ENCODE data around the gene GDF10. TPM values are rescaled to one million over a fixed set of nuclear protein-coding genes. Genes with fewer than 3 reads are reported as not detected.
A peak's percentile ranks its signal among the peaks of the same experiment; 100 is the strongest.

The GDF10 gene
- total and polyA plus RNA-seq, 10 donors, result 0.02 to 0.35 (median 0.20) TPM; not detected in 3

- H3K9me3 ChIP-seq, result peaks cover 0 to 16% (median 0%) of the 10 kb centered on the region in 8 donors
- H3K36me3 ChIP-seq, result no peaks in the 10 kb centered on the region
- H3K27me3 ChIP-seq (replicated peaks in 1 of 7), result no peaks in the 10 kb centered on the region
- peak; percentile 80 for DNase-seq
- H3K27ac ChIP-seq, result peak overlapping the region; percentile 51 to 86 (median 74)
- TF ChIP-seq POLR2A (IDR thresholded peaks at IDR 0.05) (no peak), POLR2AphosphoS5 (IDR thresholded peaks at IDR 0.05) (peak in 1 of 3 donors; percentile 68), CTCF (IDR thresholded peaks at IDR 0.05 in 8 of 11, conservative IDR thresholded peaks at IDR 0.05 in 3 of 11) (no peak)
- 38 to 65% (median 60%) methylated on average over 1 of the region's 1 CpG for WGBS, 5 donors
- intact Hi-C loops (cut with DNase I; ENCODE audit: low total_unique reads), result no loop called here
- H3K4me3 ChIP-seq, result peak overlapping the region in 1 of 8 donors; percentile 8
- H3K4me1 ChIP-seq, result peaks cover 11 to 73% (median 46%) of the 10 kb centered on the region in 6 donors
These were observed 38.9 kb upstream of the GDF10 start for GRCh38 chr10:47261121-47261520.

GRCh38 chr10:47261556-47261955 is 38.4 kb upstream of the GDF10 start:
- WGBS, 5 donors, result 73 to 85% (median 75%) methylated on average over 5 of the region's 5 CpGs
- peak overlapping the region in 1 of 8 donors; percentile 8 for H3K4me3 ChIP-seq
- peak overlapping the region; percentile 19 to 86 (median 74) for H3K27ac ChIP-seq
- H3K36me3 ChIP-seq, result no peaks in the 10 kb centered on the region
- TF ChIP-seq POLR2A (IDR thresholded peaks at IDR 0.05) (no peak), POLR2AphosphoS5 (IDR thresholded peaks at IDR 0.05) (no peak), CTCF (IDR thresholded peaks at IDR 0.05 in 8 of 11, conservative IDR thresholded peaks at IDR 0.05 in 3 of 11) (no peak)
- H3K4me1 ChIP-seq, result peaks cover 11 to 69% (median 46%) of the 10 kb centered on the region in 6 donors
- H3K27me3 ChIP-seq (replicated peaks in 1 of 7), result no peaks in the 10 kb centered on the region
- peaks cover 0 to 21% (median 0%) of the 10 kb centered on the region in 8 donors for H3K9me3 ChIP-seq
- DNase-seq, result no peak
- intact Hi-C loops (cut with DNase I; ENCODE audit: low total_unique reads), result no loop called here

GRCh38 chr10:47262606-47263533 is 37.1 kb upstream of the GDF10 start:
- TF ChIP-seq POLR2A (IDR thresholded peaks at IDR 0.05) (no peak), CTCF (IDR thresholded peaks at IDR 0.05 in 8 of 11, conservative IDR thresholded peaks at IDR 0.05 in 3 of 11) (no peak), POLR2AphosphoS5 (IDR thresholded peaks at IDR 0.05) (no peak)
- peak overlapping the region in 1 of 8 donors; percentile 82 for H3K27ac ChIP-seq
- peaks cover 0 to 22% (median 0%) of the 10 kb centered on the region in 8 donors for H3K9me3 ChIP-seq
- 89 to 93% (median 90%) methylated on average over 5 of the region's 5 CpGs for WGBS, 5 donors
- no peaks in the 10 kb centered on the region for H3K27me3 ChIP-seq (replicated peaks in 1 of 7)
- intact Hi-C loops (cut with DNase I; ENCODE audit: low total_unique reads), result no loop called here
- no peak for DNase-seq
- H3K4me1 ChIP-seq, result peaks cover 6 to 56% (median 35%) of the 10 kb centered on the region in 6 donors
- H3K36me3 ChIP-seq, result no peaks in the 10 kb centered on the region
- no peak overlapping the region for H3K4me3 ChIP-seq

- Histone ChIP-seq H3K27ac (no peak overlapping the region), H3K4me1 (peaks cover 0 to 36% (median 18%) of the 10 kb centered on the region in 6 donors), H3K4me3 (no peak overlapping the region), H3K27me3 (replicated peaks in 1 of 7) (no peaks in the 10 kb centered on the region), H3K9me3 (peaks cover 0 to 22% (median 0%) of the 10 kb centered on the region in 8 donors), H3K36me3 (no peaks in the 10 kb centered on the region)
- 54 to 59% (median 56%) methylated on average over 7 of the region's 7 CpGs for WGBS, 5 donors
- TF ChIP-seq POLR2AphosphoS5 (IDR thresholded peaks at IDR 0.05), result no peak
- no peak for TF ChIP-seq POLR2A (IDR thresholded peaks at IDR 0.05)
- no peak for TF ChIP-seq CTCF (IDR thresholded peaks at IDR 0.05 in 8 of 11, conservative IDR thresholded peaks at IDR 0.05 in 3 of 11)
- DNase-seq, result no peak
- intact Hi-C loops (cut with DNase I; ENCODE audit: low total_unique reads), result no loop called here
These were observed 35.2 kb upstream of the GDF10 start for GRCh38 chr10:47264797-47265281.
